Measurements from ENCODE around the gene KCNN4.

DNA sequence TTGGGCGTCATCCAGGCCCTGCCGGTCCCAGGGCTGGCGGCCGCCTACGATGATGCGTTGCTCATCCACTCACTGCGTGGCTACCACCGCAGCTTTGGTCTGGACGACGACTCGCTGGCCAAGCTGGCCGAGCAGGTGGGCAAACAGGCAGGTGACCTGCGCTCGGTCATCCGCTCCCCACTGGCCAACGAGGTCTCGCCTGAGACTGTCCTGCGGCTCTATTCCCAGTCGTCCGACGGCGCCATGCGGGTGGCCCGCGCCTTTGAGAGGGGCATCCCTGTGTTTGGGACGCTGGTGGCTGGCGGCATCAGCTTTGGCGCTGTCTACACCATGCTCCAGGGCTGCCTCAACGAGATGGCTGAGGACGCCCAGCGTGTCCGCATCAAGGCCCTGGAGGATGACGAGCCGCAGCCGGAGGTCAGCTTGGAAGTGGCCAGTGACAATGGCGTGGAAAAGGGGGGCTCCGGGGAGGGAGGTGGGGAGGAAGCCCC is 61.4 kb downstream of the KCNN4 start:
- no peak for TF ChIP-seq POLR2A (IDR thresholded peaks at IDR 0.05)
- TF ChIP-seq, protein P1, sequence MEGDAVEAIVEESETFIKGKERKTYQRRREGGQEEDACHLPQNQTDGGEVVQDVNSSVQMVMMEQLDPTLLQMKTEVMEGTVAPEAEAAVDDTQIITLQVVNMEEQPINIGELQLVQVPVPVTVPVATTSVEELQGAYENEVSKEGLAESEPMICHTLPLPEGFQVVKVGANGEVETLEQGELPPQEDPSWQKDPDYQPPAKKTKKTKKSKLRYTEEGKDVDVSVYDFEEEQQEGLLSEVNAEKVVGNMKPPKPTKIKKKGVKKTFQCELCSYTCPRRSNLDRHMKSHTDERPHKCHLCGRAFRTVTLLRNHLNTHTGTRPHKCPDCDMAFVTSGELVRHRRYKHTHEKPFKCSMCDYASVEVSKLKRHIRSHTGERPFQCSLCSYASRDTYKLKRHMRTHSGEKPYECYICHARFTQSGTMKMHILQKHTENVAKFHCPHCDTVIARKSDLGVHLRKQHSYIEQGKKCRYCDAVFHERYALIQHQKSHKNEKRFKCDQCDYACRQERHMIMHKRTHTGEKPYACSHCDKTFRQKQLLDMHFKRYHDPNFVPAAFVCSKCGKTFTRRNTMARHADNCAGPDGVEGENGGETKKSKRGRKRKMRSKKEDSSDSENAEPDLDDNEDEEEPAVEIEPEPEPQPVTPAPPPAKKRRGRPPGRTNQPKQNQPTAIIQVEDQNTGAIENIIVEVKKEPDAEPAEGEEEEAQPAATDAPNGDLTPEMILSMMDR (IDR thresholded peaks at IDR 0.05), result no peak
